GM15510 (cell line): ENCODE measurements around the gene SH3TC2.

Experiments
- POLR2A ChIP-seq: IDR thresholded peaks from 3 replicates; pipeline ENCODE4 v1.6.1; 2011; ENCODE audit warnings: borderline replicate concordance; ENCODE audit not compliant: insufficient read length; ENCODE audit errors: extremely low read depth

Gene SH3TC2

GRCh38 chr5:149063017-149063687 lies at the start of gene SH3TC2:
Gene SH3TC2 (minus strand): TSS chr5:149063062. CDS start chr5:149063022, 40 bp downstream.
- no peak for TF ChIP-seq POLR2A

- no peak for TF ChIP-seq POLR2A
These were observed 47.5 kb upstream of the SH3TC2 start for GRCh38 chr5:149110406-149110805.

- TF ChIP-seq POLR2A = no peak
These were observed 45.9 kb upstream of the SH3TC2 start for GRCh38 chr5:149108651-149109280.

- TF ChIP-seq POLR2A = no peak
These were observed 37.5 kb upstream of the SH3TC2 start for GRCh38 chr5:149100331-149100730.

GRCh38 chr5:149099920-149100319 lies 37.1 kb upstream of the SH3TC2 start:
- no peak for TF ChIP-seq POLR2A

- no peak for TF ChIP-seq POLR2A
These were observed 32.1 kb upstream of the SH3TC2 start for GRCh38 chr5:149094996-149095395.

GRCh38 chr5:149093625-149094024 lies 30.8 kb upstream of the SH3TC2 start:
- no peak for TF ChIP-seq POLR2A

- no peak for TF ChIP-seq POLR2A
These were observed 26.9 kb upstream of the SH3TC2 start for GRCh38 chr5:149089796-149090195.

- TF ChIP-seq POLR2A = no peak
These were observed 25.8 kb upstream of the SH3TC2 start for GRCh38 chr5:149088686-149089085.

GRCh38 chr5:149083846-149084245 lies 21.0 kb upstream of the SH3TC2 start:
- TF ChIP-seq POLR2A = no peak

GRCh38 chr5:149082271-149082670 lies 19.4 kb upstream of the SH3TC2 start:
- TF ChIP-seq POLR2A = no peak

GRCh38 chr5:149080294-149080693 lies 17.4 kb upstream of the SH3TC2 start:
- no peak for TF ChIP-seq POLR2A

GRCh38 chr5:149079883-149080282 lies 17.0 kb upstream of the SH3TC2 start:
- TF ChIP-seq POLR2A = no peak

GRCh38 chr5:149073213-149073612 lies 10.4 kb upstream of the SH3TC2 start:
- no peak for TF ChIP-seq POLR2A

GRCh38 chr5:149072791-149073190 lies 9.9 kb upstream of the SH3TC2 start:
- no peak for TF ChIP-seq POLR2A

- no peak for TF ChIP-seq POLR2A
These were observed 9.5 kb upstream of the SH3TC2 start for GRCh38 chr5:149072376-149072775.

GRCh38 chr5:149071756-149072155 lies 8.9 kb upstream of the SH3TC2 start:
- no peak for TF ChIP-seq POLR2A

- no peak for TF ChIP-seq POLR2A
These were observed 8.4 kb upstream of the SH3TC2 start for GRCh38 chr5:149071216-149071615.

- no peak for TF ChIP-seq POLR2A
These were observed 6.8 kb upstream of the SH3TC2 start for GRCh38 chr5:149069711-149070110.
